K562 (cell line): ENCODE results near the gene TSPAN16. TPM values are rescaled to one million over a fixed set of nuclear protein-coding genes. Genes with fewer than 3 reads are reported as not detected.
A peak's percentile ranks its signal among the peaks of the same experiment; 100 is the strongest.

Source experiments
- ATF2 ChIP-seq: sonication (generic); formaldehyde crosslinking; IDR thresholded peaks from 2 replicates; pipeline ENCODE4 v1.8.1; 2022; ENCODE audit warnings: missing genetic modification reagents
- COPS2 ChIP-seq: fragments of 450-650 bp; conservative IDR thresholded peaks from 2 replicates; pipeline ENCODE4 v1.6.1; 2016; ENCODE audit warnings: mild to moderate bottlenecking, moderate library complexity
- ELF2 ChIP-seq: fragments of 250-450 bp; sonication (Bioruptor Pico); IDR thresholded peaks from 2 replicates; pipeline ENCODE4 v1.5.0; 2021; ENCODE audit warnings: mild to moderate bottlenecking
- HEY1 ChIP-seq: fragments of 250-450 bp; sonication (Bioruptor Pico); IDR thresholded peaks from 2 replicates; pipeline ENCODE4 v1.5.0; 2020; ENCODE audit warnings: mild to moderate bottlenecking, moderate library complexity, borderline replicate concordance
- JUNB ChIP-seq: fragments of 450-650 bp; formaldehyde crosslinking; conservative IDR thresholded peaks from 2 replicates; pipeline ENCODE4 v1.4.0; 2020; ENCODE audit warnings: mild to moderate bottlenecking
- KLF16 ChIP-seq: IDR thresholded peaks from 2 replicates; pipeline ENCODE4 v1.6.1; 2016; ENCODE audit warnings: antibody characterized with exemption
- MCM5 ChIP-seq: fragments of 450-650 bp; IDR thresholded peaks from 2 replicates; pipeline ENCODE4 v1.6.1; 2016; ENCODE audit warnings: low read depth
- RBM34 ChIP-seq: fragments of 200-400 bp; formaldehyde crosslinking; IDR thresholded peaks from 2 replicates; pipeline ENCODE4 v1.6.1; 2018; ENCODE audit warnings: low read length, borderline replicate concordance; ENCODE audit not compliant: insufficient read depth
- RFX1 ChIP-seq: fragments of 450-650 bp; IDR thresholded peaks from 2 replicates; pipeline ENCODE4 v1.6.1; 2016; ENCODE audit warnings: mild to moderate bottlenecking, moderate library complexity
- SIN3B ChIP-seq: fragments of 450-650 bp; IDR thresholded peaks from 2 replicates; pipeline ENCODE4 v1.6.1; 2017; ENCODE audit warnings: low read depth, mild to moderate bottlenecking, moderate library complexity
- TBL1XR1 ChIP-seq, 2 experiments: IDR thresholded peaks; 2 replicates each; pipeline ENCODE4 v1.6.1; 2012; ENCODE audit warnings: improper control_type of control experiment in 2 of 2, low read length in 2 of 2, mild to moderate bottlenecking in 1 of 2
- TCF15 ChIP-seq: fragments of 250-450 bp; sonication (Bioruptor Pico); IDR thresholded peaks from 2 replicates; pipeline ENCODE4 v1.8.0; 2022; ENCODE audit warnings: moderate library complexity, mild to moderate bottlenecking, inconsistent platforms
- TEAD4 ChIP-seq, 2 experiments: sonication (generic) in 1 of 2; formaldehyde crosslinking in 1 of 2; IDR thresholded peaks; 2 replicates each; pipeline versions ENCODE4 v1.6.1 to v1.8.0; 2012 to 2022; ENCODE audit warnings: borderline replicate concordance in 1 of 2, inconsistent platforms in 1 of 2, low read length in 1 of 2, mild to moderate bottlenecking in 1 of 2, missing genetic modification reagents in 1 of 2
- THRAP3 ChIP-seq: fragments of 450-650 bp; IDR thresholded peaks from 2 replicates; pipeline ENCODE4 v1.6.1; 2016; ENCODE audit warnings: mild to moderate bottlenecking, inconsistent platforms, borderline replicate concordance
- XRCC5 ChIP-seq: fragments of 200-400 bp; formaldehyde crosslinking; IDR thresholded peaks from 2 replicates; pipeline ENCODE4 v1.6.1; 2017; ENCODE audit warnings: low read depth, mild to moderate bottlenecking, low read length
- ZFP91 ChIP-seq: sonication (generic); formaldehyde crosslinking; IDR thresholded peaks from 2 replicates; pipeline ENCODE4 v1.8.0; 2022; ENCODE audit warnings: mild to moderate bottlenecking, missing genetic modification reagents
- ZNF124 ChIP-seq: sonication (generic); formaldehyde crosslinking; IDR thresholded peaks from 2 replicates; pipeline ENCODE4 v1.8.1; 2022; ENCODE audit warnings: missing genetic modification reagents
- ZNF174 ChIP-seq: fragments of 250-450 bp; sonication (Bioruptor Pico); IDR thresholded peaks from 2 replicates; pipeline ENCODE4 v1.4.0; 2020; ENCODE audit warnings: mild to moderate bottlenecking
- ZNF224 ChIP-seq: sonication (generic); formaldehyde crosslinking; IDR thresholded peaks from 2 replicates; pipeline ENCODE4 v1.8.0; 2022; ENCODE audit warnings: mild to moderate bottlenecking, missing genetic modification reagents
- ZNF232 ChIP-seq: sonication (generic); formaldehyde crosslinking; IDR thresholded peaks from 2 replicates; pipeline ENCODE4 v1.8.0; 2022; ENCODE audit warnings: mild to moderate bottlenecking, missing genetic modification reagents
- ZNF668 ChIP-seq: fragments of 250-450 bp; sonication (Bioruptor Pico); IDR thresholded peaks from 2 replicates; pipeline ENCODE4 v1.8.0; 2022; ENCODE audit warnings: mild to moderate bottlenecking, inconsistent platforms
- ZNF76 ChIP-seq: fragments of 250-450 bp; sonication (Bioruptor Pico); IDR thresholded peaks from 2 replicates; pipeline ENCODE4 v1.4.0; 2020; ENCODE audit warnings: mild to moderate bottlenecking, moderate library complexity, borderline replicate concordance
- polyA plus RNA-seq, 8 experiments: library from polyadenylated mRNA; depleted of rRNA in 4 of 8; stranded (reverse) in 5 of 8; unstranded in 3 of 8; fragments of >200 nt; fragmentation: Nextera tagmentation in 2 of 8; fragmentation: Illumina TruSeq in 1 of 8; extraction: Ambion mirVana in 2 of 8; extraction: Trizol in 1 of 8; gene quantifications; 2 replicates each; pipeline versions ENCODE4 v1.2.1 to v1.2.3, GENCODE V29; 2011 to 2014; ENCODE audit warnings: inconsistent platforms in 1 of 8, missing spikeins in 1 of 8
- total RNA-seq, 7 experiments: library from RNA; depleted of rRNA in 6 of 7; stranded (reverse); fragments of >200 nt in 6 of 7; fragmentation: Illumina TruSeq in 2 of 7; extraction: Trizol in 2 of 7; gene quantifications; 2 replicates each; pipeline versions ENCODE4 v1.2.1 to v1.2.3, GENCODE V29; 2011 to 2021; ENCODE audit warnings: low replicate concordance in 1 of 7
- TF ChIP-seq, protein P1 (sequence below): fragments of 250-450 bp; sonication (Bioruptor Pico); IDR thresholded peaks from 2 replicates; pipeline ENCODE4 v1.5.0; 2021; ENCODE audit warnings: mild to moderate bottlenecking, borderline replicate concordance
- TF ChIP-seq, protein P2 (sequence below): fragments of 250-450 bp; sonication (Bioruptor Pico); IDR thresholded peaks from 2 replicates; pipeline ENCODE4 v1.9.0; 2021; ENCODE audit warnings: mild to moderate bottlenecking

TSPAN16 gene
- total and polyA plus RNA-seq, 9 of the 15 experiments (the other 6 are each of a cell fraction or from before 2014, with no cell fraction given): not detected

- TF ChIP-seq TEAD4 (IDR thresholded peaks at IDR 0.05; ENCODE audit: low read length) (peak; percentile 82), TEAD4 (CRISPR knock-in tag; IDR thresholded peaks at IDR 0.05; ENCODE audit: borderline replicate concordance) (no peak), HEY1 (no peak), ZNF232 (CRISPR knock-in tag) (no peak), XRCC5 (no peak), TCF15 (no peak), COPS2 (no peak), ZNF124 (no peak), ZNF224 (no peak), SIN3B (no peak), THRAP3 (no peak), MCM5 (no peak), RBM34 (no peak), ZNF76 (no peak), JUNB (CRISPR knock-in tag) (no peak), TBL1XR1 (IDR thresholded peaks at IDR 0.05; ENCODE audit: low read length in 2 of 2) (no peak), RFX1 (no peak), KLF16 (no peak), ATF2 (CRISPR knock-in tag) (no peak), ZNF668 (CRISPR knock-in tag) (no peak), ZFP91 (CRISPR knock-in tag) (no peak), ELF2 (no peak), ZNF174 (CRISPR knock-in tag) (no peak)
- TF ChIP-seq, protein P1, sequence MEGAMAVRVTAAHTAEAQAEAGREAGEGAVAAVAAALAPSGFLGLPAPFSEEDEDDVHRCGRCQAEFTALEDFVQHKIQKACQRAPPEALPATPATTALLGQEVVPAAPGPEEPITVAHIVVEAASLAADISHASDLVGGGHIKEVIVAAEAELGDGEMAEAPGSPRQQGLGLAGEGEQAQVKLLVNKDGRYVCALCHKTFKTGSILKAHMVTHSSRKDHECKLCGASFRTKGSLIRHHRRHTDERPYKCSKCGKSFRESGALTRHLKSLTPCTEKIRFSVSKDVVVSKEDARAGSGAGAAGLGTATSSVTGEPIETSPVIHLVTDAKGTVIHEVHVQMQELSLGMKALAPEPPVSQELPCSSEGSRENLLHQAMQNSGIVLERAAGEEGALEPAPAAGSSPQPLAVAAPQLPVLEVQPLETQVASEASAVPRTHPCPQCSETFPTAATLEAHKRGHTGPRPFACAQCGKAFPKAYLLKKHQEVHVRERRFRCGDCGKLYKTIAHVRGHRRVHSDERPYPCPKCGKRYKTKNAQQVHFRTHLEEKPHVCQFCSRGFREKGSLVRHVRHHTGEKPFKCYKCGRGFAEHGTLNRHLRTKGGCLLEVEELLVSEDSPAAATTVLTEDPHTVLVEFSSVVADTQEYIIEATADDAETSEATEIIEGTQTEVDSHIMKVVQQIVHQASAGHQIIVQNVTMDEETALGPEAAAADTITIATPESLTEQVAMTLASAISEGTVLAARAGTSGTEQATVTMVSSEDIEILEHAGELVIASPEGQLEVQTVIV: no peak
- TF ChIP-seq, protein P2, sequence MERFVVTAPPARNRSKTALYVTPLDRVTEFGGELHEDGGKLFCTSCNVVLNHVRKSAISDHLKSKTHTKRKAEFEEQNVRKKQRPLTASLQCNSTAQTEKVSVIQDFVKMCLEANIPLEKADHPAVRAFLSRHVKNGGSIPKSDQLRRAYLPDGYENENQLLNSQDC (CRISPR knock-in tag): no peak
Observed at GRCh38 chr19:11268783-11269267, 27.1 kb upstream of the TSPAN16 start (continued).
